Measurements from ENCODE around the gene SUGCT. TPM values are rescaled to one million over a fixed set of nuclear protein-coding genes. Genes with fewer than 3 reads are reported as not detected.
A peak's percentile ranks its signal among the peaks of the same experiment; 100 is the strongest.
"Not testable (repeated sequence)": the region's sequence is repeated elsewhere in the genome, so short reads cannot be mapped to it uniquely, and the experiment has no call there.

The SUGCT gene
- total and polyA plus RNA-seq, 4 donors = 2.4 to 5.3 (median 3.3) TPM

GRCh38 chr7:40595129-40595528 lies 460.3 kb downstream of the SUGCT start:
- DNase-seq (ENCODE audit: low read depth in 4 of 6, low spot score in 6 of 6) = no peak
- no peak overlapping the region for H3K27ac ChIP-seq (ENCODE audit: low read depth, low read length)
- no peak overlapping the region for H3K4me3 ChIP-seq (ENCODE audit: low read depth, low read length)
- no peaks in the 10 kb centered on the region for H3K27me3 ChIP-seq (ENCODE audit: control insufficient read depth, insufficient read depth, low read length)
- WGBS (ENCODE audit: insufficient coverage) = 100% methylated on average over 2 of the region's 6 CpGs
- H3K4me1 ChIP-seq (ENCODE audit: control insufficient read depth, insufficient read depth, low read length) = no peaks in the 10 kb centered on the region
- peaks cover 1% of the 10 kb centered on the region for H3K9me3 ChIP-seq (ENCODE audit: control insufficient read depth, insufficient read depth, low read length)
- H3K36me3 ChIP-seq (ENCODE audit: control insufficient read depth, insufficient read depth, low read length) = no peaks in the 10 kb centered on the region

GRCh38 chr7:40595832-40596231 lies 461.0 kb downstream of the SUGCT start:
- no peaks in the 10 kb centered on the region for H3K4me1 ChIP-seq (ENCODE audit: control insufficient read depth, insufficient read depth, low read length)
- H3K27me3 ChIP-seq (ENCODE audit: control insufficient read depth, insufficient read depth, low read length) = no peaks in the 10 kb centered on the region
- H3K9me3 ChIP-seq (ENCODE audit: control insufficient read depth, insufficient read depth, low read length) = peaks cover 1% of the 10 kb centered on the region
- no peak for DNase-seq (ENCODE audit: low read depth in 4 of 6, low spot score in 6 of 6)
- no peak overlapping the region for H3K4me3 ChIP-seq (ENCODE audit: low read depth, low read length)
- no CpG with 5 or more reads among the region's 2 CpGs for WGBS (ENCODE audit: insufficient coverage)
- H3K36me3 ChIP-seq (ENCODE audit: control insufficient read depth, insufficient read depth, low read length) = no peaks in the 10 kb centered on the region
- no peak overlapping the region for H3K27ac ChIP-seq (ENCODE audit: low read depth, low read length)

- Histone ChIP-seq H3K4me1 (ENCODE audit: control insufficient read depth, insufficient read depth, low read length) (no peaks in the 10 kb centered on the region), H3K27me3 (ENCODE audit: control insufficient read depth, insufficient read depth, low read length) (no peaks in the 10 kb centered on the region), H3K4me3 (ENCODE audit: low read depth, low read length) (no peak overlapping the region), H3K9me3 (ENCODE audit: control insufficient read depth, insufficient read depth, low read length) (peaks cover under 1% of the 10 kb centered on the region), H3K36me3 (ENCODE audit: control insufficient read depth, insufficient read depth, low read length) (no peaks in the 10 kb centered on the region), H3K27ac (ENCODE audit: low read depth, low read length) (no peak overlapping the region)
- DNase-seq (ENCODE audit: low read depth in 4 of 6, low spot score in 6 of 6) = peak in 1 of 6 donors; percentile 26
Measured at GRCh38 chr7:40597517-40597916, 462.7 kb downstream of the SUGCT start.

GRCh38 chr7:40598915-40599314 lies 464.1 kb downstream of the SUGCT start:
- Histone ChIP-seq H3K36me3 (ENCODE audit: control insufficient read depth, insufficient read depth, low read length) (no peaks in the 10 kb centered on the region), H3K9me3 (ENCODE audit: control insufficient read depth, insufficient read depth, low read length) (no peaks in the 10 kb centered on the region), H3K27me3 (ENCODE audit: control insufficient read depth, insufficient read depth, low read length) (no peaks in the 10 kb centered on the region), H3K4me1 (ENCODE audit: control insufficient read depth, insufficient read depth, low read length) (no peaks in the 10 kb centered on the region), H3K4me3 (ENCODE audit: low read depth, low read length) (no peak overlapping the region), H3K27ac (ENCODE audit: low read depth, low read length) (no peak overlapping the region)
- WGBS (ENCODE audit: insufficient coverage) = 100% methylated on average over 2 of the region's 7 CpGs
- DNase-seq (ENCODE audit: low read depth in 4 of 6, low spot score in 6 of 6) = no peak

GRCh38 chr7:40599836-40600235 lies 465.0 kb downstream of the SUGCT start:
- Histone ChIP-seq H3K4me3 (ENCODE audit: low read depth, low read length) (no peak overlapping the region), H3K9me3 (ENCODE audit: control insufficient read depth, insufficient read depth, low read length) (no peaks in the 10 kb centered on the region), H3K36me3 (ENCODE audit: control insufficient read depth, insufficient read depth, low read length) (no peaks in the 10 kb centered on the region), H3K27me3 (ENCODE audit: control insufficient read depth, insufficient read depth, low read length) (no peaks in the 10 kb centered on the region), H3K4me1 (ENCODE audit: control insufficient read depth, insufficient read depth, low read length) (no peaks in the 10 kb centered on the region), H3K27ac (ENCODE audit: low read depth, low read length) (no peak overlapping the region)
- no peak for DNase-seq (ENCODE audit: low read depth in 4 of 6, low spot score in 6 of 6)
- 92% methylated on average over 4 of the region's 5 CpGs for WGBS (ENCODE audit: insufficient coverage)

- H3K4me1 ChIP-seq (ENCODE audit: control insufficient read depth, insufficient read depth, low read length); DNase-seq (ENCODE audit: low read depth in 4 of 6, low spot score in 6 of 6): not testable (repeated sequence)
Measured at GRCh38 chr7:40602351-40602750, 467.5 kb downstream of the SUGCT start.

GRCh38 chr7:40604601-40605438 lies 470.0 kb downstream of the SUGCT start:
- H3K36me3 ChIP-seq (ENCODE audit: control insufficient read depth, insufficient read depth, low read length) = no peaks in the 10 kb centered on the region
- 23% methylated on average over 13 of the region's 17 CpGs for WGBS (ENCODE audit: insufficient coverage)
- no peak overlapping the region for H3K4me3 ChIP-seq (ENCODE audit: low read depth, low read length)
- no peak overlapping the region for H3K27ac ChIP-seq (ENCODE audit: low read depth, low read length)
- no peaks in the 10 kb centered on the region for H3K4me1 ChIP-seq (ENCODE audit: control insufficient read depth, insufficient read depth, low read length)
- H3K27me3 ChIP-seq (ENCODE audit: control insufficient read depth, insufficient read depth, low read length) = no peaks in the 10 kb centered on the region
- DNase-seq (ENCODE audit: low read depth in 4 of 6, low spot score in 6 of 6) = peak in 2 of 6 donors; percentile 60 to 62
- H3K9me3 ChIP-seq (ENCODE audit: control insufficient read depth, insufficient read depth, low read length) = no peaks in the 10 kb centered on the region

More at GRCh38 chr7:40602351-40602750, 467.5 kb downstream of the SUGCT start:
- H3K36me3 ChIP-seq (ENCODE audit: control insufficient read depth, insufficient read depth, low read length); H3K27ac ChIP-seq (ENCODE audit: low read depth, low read length); H3K9me3 ChIP-seq (ENCODE audit: control insufficient read depth, insufficient read depth, low read length); H3K27me3 ChIP-seq (ENCODE audit: control insufficient read depth, insufficient read depth, low read length); H3K4me3 ChIP-seq (ENCODE audit: low read depth, low read length): not testable (repeated sequence)
- 93% methylated on average over 2 of the region's 2 CpGs for WGBS (ENCODE audit: insufficient coverage)

GRCh38 chr7:40608321-40609075 lies 473.7 kb downstream of the SUGCT start:
- no CpG with 5 or more reads among the region's 5 CpGs for WGBS (ENCODE audit: insufficient coverage)
- Histone ChIP-seq H3K9me3 (ENCODE audit: control insufficient read depth, insufficient read depth, low read length) (no peaks in the 10 kb centered on the region), H3K27ac (ENCODE audit: low read depth, low read length) (no peak overlapping the region), H3K4me1 (ENCODE audit: control insufficient read depth, insufficient read depth, low read length) (no peaks in the 10 kb centered on the region), H3K4me3 (ENCODE audit: low read depth, low read length) (no peak overlapping the region), H3K36me3 (ENCODE audit: control insufficient read depth, insufficient read depth, low read length) (no peaks in the 10 kb centered on the region), H3K27me3 (ENCODE audit: control insufficient read depth, insufficient read depth, low read length) (no peaks in the 10 kb centered on the region)
- DNase-seq (ENCODE audit: low read depth in 4 of 6, low spot score in 6 of 6) = no peak

- no peak overlapping the region for H3K27ac ChIP-seq (ENCODE audit: low read depth, low read length)
- H3K4me1 ChIP-seq (ENCODE audit: control insufficient read depth, insufficient read depth, low read length) = no peaks in the 10 kb centered on the region
- no peak for DNase-seq (ENCODE audit: low read depth in 4 of 6, low spot score in 6 of 6)
- no peaks in the 10 kb centered on the region for H3K27me3 ChIP-seq (ENCODE audit: control insufficient read depth, insufficient read depth, low read length)
- no peaks in the 10 kb centered on the region for H3K36me3 ChIP-seq (ENCODE audit: control insufficient read depth, insufficient read depth, low read length)
- no peak overlapping the region for H3K4me3 ChIP-seq (ENCODE audit: low read depth, low read length)
- WGBS (ENCODE audit: insufficient coverage) = no CpG with 5 or more reads among the region's 4 CpGs
- no peaks in the 10 kb centered on the region for H3K9me3 ChIP-seq (ENCODE audit: control insufficient read depth, insufficient read depth, low read length)
Measured at GRCh38 chr7:40610461-40610860, 475.7 kb downstream of the SUGCT start.

Measured in spinal cord (tissue), 10 donors.